GM12878 (cell line): ENCODE measurements around the gene ZNF467. TPM values are rescaled to one million over a fixed set of nuclear protein-coding genes. Genes with fewer than 3 reads are reported as not detected.

Source experiments
- ATAC-seq: fragments of 200-7000 bp; cut with Tn5 transposase; 3 replicates; pipeline ENCODE4 v1.9.1; 2020; ENCODE audit warnings: mild to moderate bottlenecking, moderate library complexity
- BruUV-seq: library from RNA; stranded (reverse); fragments of 400-500 nt; replicated peaks from 2 replicates; lab custom pipeline; 2021; lab: Mats Ljungman, UMichigan
- CTCF ChIA-PET: fragments of 300-600 bp; sonication (Branson Sonifier 250); formaldehyde crosslinking; extraction: SDS; loops from one replicate; lab custom pipeline; 2021; ENCODE audit warnings: inconsistent platforms; lab: Yijun Ruan, JAX
- POLR2A ChIA-PET: fragments of 350-600 bp; formaldehyde crosslinking; extraction: SDS; loops from one replicate; lab custom pipeline; 2021; ENCODE audit warnings: inconsistent platforms; lab: Charles Lee
- RAD21 ChIA-PET: fragments of 300-600 bp; sonication (Branson Sonifier 250); formaldehyde crosslinking; loops from one replicate; lab custom pipeline; 2023; ENCODE audit warnings: antibody characterized with exemption; ENCODE audit not compliant: unreplicated experiment; lab: Charles Lee
- SMC1A ChIA-PET: fragments of 300-600 bp; sonication (Branson Sonifier 250); formaldehyde crosslinking; loops from one replicate; lab custom pipeline; 2023; ENCODE audit not compliant: unreplicated experiment, uncharacterized antibody; lab: Charles Lee
- DNase-seq: peaks from one replicate; pipeline ENCODE4 v3.0.0-alpha.2; 2011; ENCODE audit warnings: low read depth, low spot score
- FAIRE-seq: peaks from 3 replicates; lab custom pipeline; 2011; peaks lifted over from hg19 to GRCh38; lab: Jason Lieb, UNC
- H2AFZ ChIP-seq: 2 replicates; pipeline ENCODE4 v1.6.0; 2011; ENCODE audit warnings: low read depth, low read length, control low read depth; ENCODE audit not compliant: control insufficient read depth
- H3K27ac ChIP-seq: 2 replicates; pipeline ENCODE4 v1.5.1; 2011; ENCODE audit warnings: control low read depth; ENCODE audit not compliant: control insufficient read depth, insufficient read depth
- H3K27me3 ChIP-seq, 2 experiments: replicated peaks in 1 of 2; 2 replicates each; pipeline versions ENCODE4 v1.6.0 to v1.6.1; 2011; ENCODE audit warnings: low read length in 1 of 2; ENCODE audit not compliant: control insufficient read depth in 2 of 2, insufficient read depth in 2 of 2
- H3K36me3 ChIP-seq, 2 experiments: 2 replicates each; pipeline ENCODE4 v1.5.1; 2011; ENCODE audit warnings: low read length in 1 of 2; ENCODE audit not compliant: control insufficient read depth in 2 of 2, insufficient read depth in 2 of 2
- H3K4me1 ChIP-seq: 2 replicates; pipeline ENCODE4 v1.6.1; 2011; ENCODE audit warnings: mild to moderate bottlenecking, low read length, moderate library complexity, mixed read lengths; ENCODE audit not compliant: control insufficient read depth, insufficient read depth
- H3K4me2 ChIP-seq: 2 replicates; pipeline ENCODE4 v1.6.0; 2011; ENCODE audit warnings: control low read depth; ENCODE audit not compliant: control insufficient read depth, insufficient read depth
- H3K4me3 ChIP-seq: fragments of 200-600 bp; sonication (generic); 2 replicates; pipeline ENCODE4 v1.5.1; 2016
- H3K79me2 ChIP-seq: 2 replicates; pipeline ENCODE4 v1.6.0; 2011; ENCODE audit warnings: low read length; ENCODE audit not compliant: control insufficient read depth, insufficient read depth
- H3K9ac ChIP-seq: 2 replicates; pipeline ENCODE4 v1.8.0; 2011; ENCODE audit warnings: low read length, control low read depth, mixed read lengths; ENCODE audit not compliant: control insufficient read depth, insufficient read depth
- H3K9me3 ChIP-seq: replicated peaks from 3 replicates; pipeline ENCODE4 v1.5.1; 2011; ENCODE audit warnings: mild to moderate bottlenecking, low read length; ENCODE audit not compliant: control insufficient read depth, insufficient read depth
- H4K20me1 ChIP-seq: 2 replicates; pipeline ENCODE4 v1.6.0; 2011; ENCODE audit not compliant: control insufficient read depth, insufficient read depth
- CHD1 ChIP-seq: IDR thresholded peaks from 2 replicates; pipeline ENCODE4 v1.6.1; 2012; ENCODE audit warnings: low read depth, low read length, improper control_type of control experiment
- LARP7 ChIP-seq: fragments of 450-650 bp; IDR thresholded peaks from 2 replicates; pipeline ENCODE4 v1.6.1; 2017; ENCODE audit warnings: mild to moderate bottlenecking
- MTA3 ChIP-seq: IDR thresholded peaks from 2 replicates; pipeline ENCODE4 v1.6.1; 2012; ENCODE audit warnings: low read length, inconsistent platforms, borderline replicate concordance
- NFYB ChIP-seq: IDR thresholded peaks from 2 replicates; pipeline ENCODE4 v1.6.1; 2011; ENCODE audit warnings: low read depth, mild to moderate bottlenecking, low read length, improper control_type of control experiment, moderate library complexity; ENCODE audit not compliant: insufficient read depth
- POLR2AphosphoS2 ChIP-seq: IDR thresholded peaks from 2 replicates; pipeline ENCODE4 v1.6.1; 2011; ENCODE audit warnings: low read depth, mild to moderate bottlenecking, low read length, improper control_type of control experiment, moderate library complexity
- POU2F2 ChIP-seq: IDR thresholded peaks from 3 replicates; pipeline ENCODE4 v1.6.1; 2011; ENCODE audit warnings: low read depth, mild to moderate bottlenecking, low read length, borderline replicate concordance
- SKIL ChIP-seq: fragments of 450-650 bp; IDR thresholded peaks from 2 replicates; pipeline ENCODE4 v1.6.1; 2017; ENCODE audit warnings: mild to moderate bottlenecking, low read depth, inconsistent platforms; ENCODE audit not compliant: poor library complexity, severe bottlenecking
- SUZ12 ChIP-seq: fragments of 200-600 bp; sonication (generic); IDR thresholded peaks from one replicate; pipeline ENCODE4 v1.6.1; 2018; ENCODE audit warnings: antibody characterized with exemption, mild to moderate bottlenecking; ENCODE audit not compliant: unreplicated experiment
- TCF7 ChIP-seq: IDR thresholded peaks from 2 replicates; pipeline ENCODE4 v1.6.1; 2014; ENCODE audit warnings: antibody characterized with exemption, borderline replicate concordance
- WRNIP1 ChIP-seq: IDR thresholded peaks from 2 replicates; pipeline ENCODE4 v1.6.1; 2011; ENCODE audit warnings: low read depth, low read length, improper control_type of control experiment, borderline replicate concordance
- WGBS: methylation state at CpG from one replicate; pipeline ENCODE4 v1.1.6; 2016; ENCODE audit warnings: low lambda C conversion rate; ENCODE audit not compliant: insufficient replicate concordance, insufficient coverage; ENCODE audit errors: missing lambda C conversion rate; 5-methylcytosine and 5-hydroxymethylcytosine counted together
- in situ Hi-C: fragments of 300-500 bp; cut with MboI; formaldehyde crosslinking; loops from 9 replicates; pipeline ENCODE4 v1.14.3; 2018; ENCODE audit warnings: mixed read lengths
- intact Hi-C: fragments of 100-400 bp; cut with micrococcal nuclease; formaldehyde crosslinking; loops from one replicate; pipeline ENCODE4 v1.14.2; 2022; ENCODE audit not compliant: unreplicated experiment
- polyA plus RNA-seq, 11 experiments: library from polyadenylated mRNA; depleted of rRNA in 4 of 11; unstranded in 6 of 11; stranded (reverse) in 5 of 11; fragments of >200 nt; fragmentation: Nextera tagmentation in 4 of 11; fragmentation: Illumina TruSeq in 1 of 11; extraction: Ambion mirVana in 4 of 11; extraction: Trizol in 1 of 11; gene quantifications; 1 replicate in 1 of 11; 2 replicates in 10 of 11; pipeline versions ENCODE4 v1.2.1 to v1.2.3, GENCODE V29; 2011 to 2016; ENCODE audit warnings: inconsistent platforms in 2 of 11, missing spikeins in 2 of 11, low read depth in 1 of 11
- total RNA-seq, 4 experiments: library from RNA; depleted of rRNA in 3 of 4; stranded (reverse); fragments of >200 nt in 3 of 4; fragmentation: Illumina TruSeq in 1 of 4; extraction: Trizol in 1 of 4; gene quantifications; 2 replicates each; pipeline versions ENCODE4 v1.2.1 to v1.2.3, GENCODE V29; 2013 to 2021
- TF ChIP-seq, protein P1 (sequence below): fragments of 450-650 bp; IDR thresholded peaks from 2 replicates; pipeline ENCODE4 v1.6.1; 2017; ENCODE audit warnings: low read depth, mild to moderate bottlenecking, moderate library complexity
- TF ChIP-seq, protein P2 (sequence below): fragments of 450-650 bp; IDR thresholded peaks from 2 replicates; pipeline ENCODE4 v1.6.1; 2017; ENCODE audit warnings: borderline replicate concordance

Gene ZNF467
- total and polyA plus RNA-seq, 10 of the 15 experiments (the other 5 are each of a cell fraction or from before 2014, with no cell fraction given) = not detected

GRCh38 chr7:149770728-149771636 lies 2.4 kb downstream of the ZNF467 start (continued):
- TF ChIP-seq, protein P1, sequence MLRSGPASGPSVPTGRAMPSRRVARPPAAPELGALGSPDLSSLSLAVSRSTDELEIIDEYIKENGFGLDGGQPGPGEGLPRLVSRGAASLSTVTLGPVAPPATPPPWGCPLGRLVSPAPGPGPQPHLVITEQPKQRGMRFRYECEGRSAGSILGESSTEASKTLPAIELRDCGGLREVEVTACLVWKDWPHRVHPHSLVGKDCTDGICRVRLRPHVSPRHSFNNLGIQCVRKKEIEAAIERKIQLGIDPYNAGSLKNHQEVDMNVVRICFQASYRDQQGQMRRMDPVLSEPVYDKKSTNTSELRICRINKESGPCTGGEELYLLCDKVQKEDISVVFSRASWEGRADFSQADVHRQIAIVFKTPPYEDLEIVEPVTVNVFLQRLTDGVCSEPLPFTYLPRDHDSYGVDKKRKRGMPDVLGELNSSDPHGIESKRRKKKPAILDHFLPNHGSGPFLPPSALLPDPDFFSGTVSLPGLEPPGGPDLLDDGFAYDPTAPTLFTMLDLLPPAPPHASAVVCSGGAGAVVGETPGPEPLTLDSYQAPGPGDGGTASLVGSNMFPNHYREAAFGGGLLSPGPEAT = no peak
- TF ChIP-seq POU2F2 (no peak), CHD1 (no peak), POLR2AphosphoS2 (no peak), NFYB (no peak), SKIL (no peak), TCF7 (no peak)

DNA sequence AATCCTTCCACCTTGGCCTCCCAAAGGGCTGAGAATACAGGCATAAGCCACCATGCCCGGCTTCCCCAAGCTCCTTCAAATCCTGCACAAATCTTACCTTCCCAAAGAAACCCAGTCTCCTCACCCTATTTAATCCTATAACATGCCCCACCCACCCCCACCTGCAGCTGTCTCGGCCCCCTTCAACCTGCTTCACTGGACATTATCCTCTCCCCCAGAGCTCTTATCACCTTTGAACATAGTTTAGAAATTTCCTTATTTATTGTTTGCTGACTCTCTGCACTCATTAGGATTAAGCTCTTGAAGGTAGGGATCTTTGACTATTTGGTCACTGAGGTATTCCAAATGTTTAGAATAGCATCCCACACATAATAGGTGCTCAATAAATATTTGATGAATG lies 3.5 kb downstream of the ZNF467 start:
- H3K4me2 ChIP-seq = no peak overlapping the region
- intact Hi-C loops = no loop called here
- H4K20me1 ChIP-seq = no peaks in the 10 kb centered on the region; the same call in 1 of the 2 replicates
- no peak overlapping the region for H3K9ac ChIP-seq
- H3K9me3 ChIP-seq = no peaks in the 10 kb centered on the region
- ChIA-PET POLR2A (no interaction called here), SMC1A (interaction anchor here (0.9 to 1.4 kb wide), 2 partner anchors 30 to 107 kb away, joined by 3 read pairs; no protein-coding TSS in a partner anchor), RAD21 (no interaction called here), CTCF (no interaction called here)
- no peak for ATAC-seq
- no peak overlapping the region for H3K27ac ChIP-seq
- H3K27me3 ChIP-seq = no peaks in the 10 kb centered on the region; a peak in 3 of 4 replicates
- no TSS peak for BruUV-seq
- H3K79me2 ChIP-seq = no peaks in the 10 kb centered on the region
- FAIRE-seq = no peak
- in situ Hi-C loops = no loop called here
- TF ChIP-seq WRNIP1 = no peak
- no peak for TF ChIP-seq SUZ12
- TF ChIP-seq, protein P2, sequence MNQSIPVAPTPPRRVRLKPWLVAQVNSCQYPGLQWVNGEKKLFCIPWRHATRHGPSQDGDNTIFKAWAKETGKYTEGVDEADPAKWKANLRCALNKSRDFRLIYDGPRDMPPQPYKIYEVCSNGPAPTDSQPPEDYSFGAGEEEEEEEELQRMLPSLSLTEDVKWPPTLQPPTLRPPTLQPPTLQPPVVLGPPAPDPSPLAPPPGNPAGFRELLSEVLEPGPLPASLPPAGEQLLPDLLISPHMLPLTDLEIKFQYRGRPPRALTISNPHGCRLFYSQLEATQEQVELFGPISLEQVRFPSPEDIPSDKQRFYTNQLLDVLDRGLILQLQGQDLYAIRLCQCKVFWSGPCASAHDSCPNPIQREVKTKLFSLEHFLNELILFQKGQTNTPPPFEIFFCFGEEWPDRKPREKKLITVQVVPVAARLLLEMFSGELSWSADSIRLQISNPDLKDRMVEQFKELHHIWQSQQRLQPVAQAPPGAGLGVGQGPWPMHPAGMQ = no peak
- TF ChIP-seq LARP7 = no peak
- no peak for TF ChIP-seq MTA3
- no peaks in the 10 kb centered on the region for H3K36me3 ChIP-seq
- no peak overlapping the region for H3K4me3 ChIP-seq
- H3K4me1 ChIP-seq = no peaks in the 10 kb centered on the region; the same call in 1 of the 2 replicates
- no peak overlapping the region for H2AFZ ChIP-seq
- no peak for DNase-seq
- 19% methylated on average over 2 of the region's 2 CpGs for WGBS
